HEK293T (cell line): ENCODE measurements around the gene AMT.

ENCODE experiments used
- CTCF ChIA-PET: fragments of 350-600 bp; formaldehyde crosslinking; extraction: SDS; loops from one replicate; lab custom pipeline; 2021; ENCODE audit warnings: antibody characterized with exemption, inconsistent platforms; lab: Yijun Ruan, JAX
- POLR2A ChIA-PET: fragments of 350-600 bp; formaldehyde crosslinking; extraction: SDS; loops from one replicate; lab custom pipeline; 2020; ENCODE audit warnings: antibody characterized with exemption, inconsistent platforms; lab: Yijun Ruan, JAX
- DNase-seq: peaks from one replicate; pipeline ENCODE4 v3.0.0; 2012; ENCODE audit warnings: mixed read lengths; ENCODE audit errors: extremely low spot score
- ARNT ChIP-seq: fragments of 450-650 bp; IDR thresholded peaks from 2 replicates; pipeline ENCODE4 v1.6.1; 2017; ENCODE audit warnings: mild to moderate bottlenecking
- BHLHE40 ChIP-seq: fragments of 450-650 bp; IDR thresholded peaks from 2 replicates; pipeline ENCODE4 v1.6.1; 2016; ENCODE audit warnings: mild to moderate bottlenecking, moderate library complexity, borderline replicate concordance
- CTBP1 ChIP-seq: fragments of 450-650 bp; IDR thresholded peaks from 2 replicates; pipeline ENCODE4 v1.6.1; 2016; ENCODE audit warnings: borderline replicate concordance
- ELF4 ChIP-seq: fragments of 450-650 bp; IDR thresholded peaks from 2 replicates; pipeline ENCODE4 v1.6.1; 2017; ENCODE audit warnings: antibody characterized with exemption
- FOXA1 ChIP-seq: fragments of 450-650 bp; IDR thresholded peaks from 2 replicates; pipeline ENCODE4 v1.6.1; 2016; ENCODE audit warnings: mild to moderate bottlenecking
- FOXK2 ChIP-seq: fragments of 450-650 bp; IDR thresholded peaks from 2 replicates; pipeline ENCODE4 v1.6.1; 2016; ENCODE audit warnings: mild to moderate bottlenecking
- FOXM1 ChIP-seq: fragments of 450-650 bp; IDR thresholded peaks from 2 replicates; pipeline ENCODE4 v1.6.1; 2017; ENCODE audit warnings: mild to moderate bottlenecking, borderline replicate concordance
- HDGF ChIP-seq: fragments of 450-650 bp; IDR thresholded peaks from 2 replicates; pipeline ENCODE4 v1.6.1; 2017; ENCODE audit warnings: antibody characterized with exemption, borderline replicate concordance
- L3MBTL2 ChIP-seq: fragments of 450-650 bp; conservative IDR thresholded peaks from 2 replicates; pipeline ENCODE4 v1.6.1; 2016; ENCODE audit warnings: mild to moderate bottlenecking
- LEF1 ChIP-seq: fragments of 450-650 bp; IDR thresholded peaks from 2 replicates; pipeline ENCODE4 v1.6.1; 2017; ENCODE audit warnings: mild to moderate bottlenecking, borderline replicate concordance
- NFRKB ChIP-seq: fragments of 450-650 bp; IDR thresholded peaks from 2 replicates; pipeline ENCODE4 v1.6.1; 2016; ENCODE audit warnings: mild to moderate bottlenecking, moderate library complexity
- SP1 ChIP-seq: fragments of 450-650 bp; IDR thresholded peaks from 2 replicates; pipeline ENCODE4 v1.6.1; 2017
- SUZ12 ChIP-seq: fragments of 450-650 bp; IDR thresholded peaks from 2 replicates; pipeline ENCODE4 v1.6.1; 2016; ENCODE audit warnings: mild to moderate bottlenecking
- TARDBP ChIP-seq: fragments of 450-650 bp; IDR thresholded peaks from 2 replicates; pipeline ENCODE4 v1.6.1; 2016
- ZNF384 ChIP-seq: fragments of 450-650 bp; IDR thresholded peaks from 2 replicates; pipeline ENCODE4 v1.6.1; 2016
- TF ChIP-seq, protein P1 (sequence below): fragments of 450-650 bp; IDR thresholded peaks from 2 replicates; pipeline ENCODE4 v1.6.1; 2016

AMT gene

GRCh38 chr3:49416867-49417266 lies 5.4 kb downstream of the AMT start:
- TF ChIP-seq ARNT = no peak
- TF ChIP-seq ELF4 = no peak
- no peak for TF ChIP-seq LEF1
- TF ChIP-seq FOXM1 = no peak
- no peak for TF ChIP-seq FOXA1
- no peak for TF ChIP-seq CTBP1
- TF ChIP-seq HDGF = no peak
- TF ChIP-seq L3MBTL2 = no peak
- TF ChIP-seq ZNF384 = no peak
- no peak for TF ChIP-seq SP1
- TF ChIP-seq BHLHE40 = no peak
- no peak for TF ChIP-seq SUZ12
- no peak for TF ChIP-seq NFRKB
- TF ChIP-seq, protein P1, sequence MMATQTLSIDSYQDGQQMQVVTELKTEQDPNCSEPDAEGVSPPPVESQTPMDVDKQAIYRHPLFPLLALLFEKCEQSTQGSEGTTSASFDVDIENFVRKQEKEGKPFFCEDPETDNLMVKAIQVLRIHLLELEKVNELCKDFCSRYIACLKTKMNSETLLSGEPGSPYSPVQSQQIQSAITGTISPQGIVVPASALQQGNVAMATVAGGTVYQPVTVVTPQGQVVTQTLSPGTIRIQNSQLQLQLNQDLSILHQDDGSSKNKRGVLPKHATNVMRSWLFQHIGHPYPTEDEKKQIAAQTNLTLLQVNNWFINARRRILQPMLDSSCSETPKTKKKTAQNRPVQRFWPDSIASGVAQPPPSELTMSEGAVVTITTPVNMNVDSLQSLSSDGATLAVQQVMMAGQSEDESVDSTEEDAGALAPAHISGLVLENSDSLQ = no peak
- no peak for TF ChIP-seq TARDBP
- DNase-seq = no peak
- ChIA-PET CTCF (no interaction called here), POLR2A (interaction anchor here (0.9 to 3.6 kb wide), 3 partner anchors 9 to 77 kb away, joined by 3 to 16 read pairs (median 6); partner anchors contain the start of genes NICN1 and USP4)

- CTCF ChIA-PET = interaction anchor here (0.6 to 1.0 kb wide), 3 partner anchors 33 to 177 kb away, joined by 3 to 4 read pairs (median 3); partner anchors contain the start of gene USP4
- DNase-seq = no peak
- POLR2A ChIA-PET = interaction anchor here (0.8 to 3.6 kb wide), 4 partner anchors 10 to 309 kb away, joined by 5 to 16 read pairs (median 6); partner anchors contain the start of genes NICN1 and USP4
- no peak for TF ChIP-seq FOXA1
- TF ChIP-seq ELF4 = no peak
- TF ChIP-seq ZNF384 = no peak
- TF ChIP-seq ARNT = no peak
- no peak for TF ChIP-seq FOXM1
- no peak for TF ChIP-seq BHLHE40
Observed at GRCh38 chr3:49415931-49416601, 6.2 kb downstream of the AMT start.

- ChIA-PET POLR2A (interaction anchor here (1.5 to 3.6 kb wide), 2 partner anchors 11 to 14 kb away, joined by 6 to 16 read pairs; partner anchors contain the start of gene NICN1), CTCF (no interaction called here)
- no peak for TF ChIP-seq L3MBTL2
- no peak for TF ChIP-seq TARDBP
- TF ChIP-seq, protein P1 = no peak
- TF ChIP-seq FOXM1 = no peak
- TF ChIP-seq ZNF384 = no peak
- TF ChIP-seq LEF1 = no peak
- TF ChIP-seq BHLHE40 = no peak
- no peak for DNase-seq
Observed at GRCh38 chr3:49414753-49415152, 7.5 kb downstream of the AMT start.

DNA sequence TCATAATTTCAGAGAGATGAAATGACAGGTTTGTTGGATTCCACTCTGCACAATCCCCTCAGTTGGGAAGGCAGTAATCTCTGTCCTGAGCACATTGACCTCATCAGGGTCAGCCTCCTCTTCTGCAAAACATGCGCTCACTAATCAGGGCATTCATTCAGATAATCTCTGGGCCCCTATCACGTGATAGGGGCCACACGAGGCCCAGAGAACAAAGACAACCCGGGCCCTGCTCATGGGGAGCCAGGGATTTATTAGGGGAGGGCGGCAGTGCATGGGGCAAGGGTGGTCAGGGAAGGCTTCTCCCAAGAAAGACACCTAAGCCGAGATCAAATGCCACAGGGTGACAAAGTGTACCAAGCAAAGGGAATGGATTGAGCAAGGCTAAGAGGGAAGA lies 8.9 kb downstream of the AMT start:
- TF ChIP-seq FOXK2 = no peak
- TF ChIP-seq LEF1 = no peak
- TF ChIP-seq HDGF = no peak
- TF ChIP-seq FOXM1 = no peak
- TF ChIP-seq, protein P1 = no peak
- no peak for TF ChIP-seq BHLHE40
- ChIA-PET CTCF (interaction anchor here (1.1 kb wide), 1 partner anchor 36 kb away, joined by 3 read pairs; no protein-coding TSS in a partner anchor), POLR2A (interaction anchor here (1.3 to 2.7 kb wide), 3 partner anchors 30 to 116 kb away, joined by 3 to 27 read pairs (median 9); partner anchors contain the start of gene USP4)
- no peak for DNase-seq

GRCh38 chr3:49412632-49413337 lies 9.5 kb downstream of the AMT start:
- CTCF ChIA-PET = interaction anchor here (1.1 to 1.7 kb wide), 2 partner anchors 36 to 73 kb away, joined by 3 to 7 read pairs; partner anchors contain the start of gene USP4

More at GRCh38 chr3:49412632-49413337, 9.5 kb downstream of the AMT start:
- POLR2A ChIA-PET = interaction anchor here (1.3 to 2.7 kb wide), 7 partner anchors 9 to 116 kb away, joined by 3 to 27 read pairs (median 9); partner anchors contain the start of genes AMT, NICN1 and USP4
- TF ChIP-seq ELF4 = no peak
- DNase-seq = no peak
